HTERT RPE-1 (cell line): ENCODE measurements around the gene NSMCE3.

Source experiments
- in situ Hi-C: fragments of 300-500 bp; cut with MboI; formaldehyde crosslinking; loops from 4 replicates; pipeline ENCODE4 v1.14.3; 2020; ENCODE audit warnings: low sequenced_read_pairs

NSMCE3 gene

DNA sequence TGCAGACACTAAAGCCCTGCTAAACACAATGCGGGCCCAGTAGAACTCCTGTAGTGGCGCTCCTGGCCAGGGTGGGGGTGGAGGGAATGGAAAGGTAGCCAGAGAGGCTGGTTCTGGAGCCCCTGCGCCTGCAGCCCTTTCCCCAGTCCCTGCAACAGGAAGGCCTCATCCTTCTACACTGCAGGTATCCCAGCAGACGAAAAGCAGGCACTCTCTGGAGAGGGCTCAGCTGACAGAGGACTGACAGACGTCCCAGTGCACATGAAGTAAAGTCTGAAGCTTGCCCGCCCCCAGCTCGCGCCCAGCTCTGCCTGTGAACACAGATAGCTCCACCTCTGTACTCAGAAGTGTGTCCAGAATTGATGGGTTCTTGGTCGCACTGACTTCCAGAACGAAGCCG lies 46.0 kb downstream of the NSMCE3 start:
- in situ Hi-C loops = no loop called here

DNA sequence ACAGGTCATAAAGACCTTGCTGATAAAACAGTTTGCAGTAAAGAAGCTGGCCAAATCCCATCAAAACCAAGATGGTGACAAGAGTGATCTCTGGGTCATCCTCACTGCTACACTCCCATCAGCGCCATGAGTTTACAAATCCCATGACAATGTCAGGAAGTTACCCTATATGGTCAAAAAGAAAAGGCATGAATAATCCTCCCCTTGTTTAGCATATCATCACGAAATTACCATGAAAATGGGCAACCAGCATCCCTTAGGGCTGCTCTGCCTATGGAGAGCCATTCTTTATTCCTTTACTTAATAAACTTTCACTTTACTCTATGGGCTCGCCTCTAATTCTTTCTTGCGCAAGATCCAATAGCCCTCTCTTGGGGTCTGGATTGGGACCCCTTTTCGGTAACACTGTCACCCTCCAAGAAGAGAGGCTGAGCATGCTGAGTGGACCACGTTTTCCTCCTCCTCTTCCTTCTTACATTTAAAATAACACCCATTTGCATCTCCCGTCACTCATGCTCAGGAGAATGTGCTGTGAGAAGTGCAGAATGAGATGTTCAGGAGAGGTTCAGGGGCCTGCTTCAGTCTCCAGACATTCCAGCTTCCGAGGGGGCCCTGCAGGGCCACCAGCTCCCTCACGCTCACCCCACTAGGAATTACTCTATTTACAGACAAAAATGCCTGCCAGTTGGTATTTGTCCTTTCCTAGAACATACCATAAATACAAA lies 47.3 kb downstream of the NSMCE3 start:
- in situ Hi-C loops = no loop called here

DNA sequence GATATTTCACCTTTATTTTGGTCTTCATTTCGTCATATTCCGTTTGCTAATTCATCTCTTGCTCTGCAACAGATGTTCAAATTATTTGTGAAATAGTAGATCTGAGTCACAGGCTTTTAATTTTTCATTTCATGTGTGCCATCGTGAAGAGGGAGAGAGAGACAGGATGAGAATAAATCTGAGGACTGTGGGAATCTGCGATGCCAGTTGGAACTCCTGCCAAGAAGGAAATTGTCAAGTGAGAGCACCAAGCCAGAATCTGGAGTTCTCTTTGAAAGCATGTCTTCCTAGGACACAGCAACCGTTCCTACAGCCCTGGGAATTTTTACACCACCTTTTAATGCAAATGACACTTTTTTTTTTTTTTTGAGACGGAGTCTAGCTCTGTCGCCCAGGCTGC lies 48.8 kb downstream of the NSMCE3 start:
- in situ Hi-C loops = no loop called here

DNA sequence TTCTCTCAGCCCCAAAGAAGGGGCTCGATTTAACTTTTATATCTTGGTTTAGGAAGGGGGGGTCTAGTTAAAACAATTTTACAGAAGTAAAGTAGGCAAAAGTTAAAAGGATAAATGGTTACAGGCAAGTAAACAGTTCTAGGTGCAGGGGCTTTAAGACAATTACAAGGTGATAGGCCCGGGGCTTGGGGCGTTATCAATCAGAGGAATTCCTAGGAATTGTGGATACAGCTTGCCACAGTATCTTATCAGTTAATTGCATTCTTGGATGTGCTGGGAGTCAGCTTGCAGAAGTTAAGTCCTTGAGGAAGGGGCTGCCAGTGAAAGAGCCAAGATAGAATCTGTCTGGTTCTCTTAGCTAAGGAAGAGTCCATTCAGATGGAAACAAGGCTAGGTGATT lies 52.7 kb downstream of the NSMCE3 start:
- in situ Hi-C loops = no loop called here
